Lower lobe of right lung (tissue), 2 donors: Measurements from ENCODE around the gene PHACTR2. TPM values are rescaled to one million over a fixed set of nuclear protein-coding genes. Genes with fewer than 3 reads are reported as not detected.
A peak's percentile ranks its signal among the peaks of the same experiment; 100 is the strongest.

Experiments
- ATAC-seq, 2 donors: fragments of 200-7000 bp; cut with Tn5 transposase; one replicate each; pipeline ENCODE4 v1.9.1; 2020 to 2022; ENCODE audit warnings: mild to moderate bottlenecking in 2 of 2, moderate library complexity in 2 of 2
- DNase-seq: peaks from one replicate; pipeline ENCODE4 v3.0.0-alpha.2; 2020
- H3K27ac ChIP-seq: fragments of 200-600 bp; one replicate; pipeline ENCODE4 v1.8.0; 2022
- H3K27me3 ChIP-seq: fragments of 200-600 bp; one replicate; pipeline ENCODE4 v1.8.0; 2022; ENCODE audit warnings: low read depth
- H3K36me3 ChIP-seq: fragments of 200-600 bp; one replicate; pipeline ENCODE4 v1.8.0; 2022; ENCODE audit warnings: mild to moderate bottlenecking
- H3K4me1 ChIP-seq: fragments of 200-600 bp; one replicate; pipeline ENCODE4 v1.8.0; 2022
- H3K4me3 ChIP-seq: fragments of 200-600 bp; one replicate; pipeline ENCODE4 v1.8.0; 2022; ENCODE audit warnings: mild to moderate bottlenecking
- H3K9me3 ChIP-seq: fragments of 200-600 bp; one replicate; pipeline ENCODE4 v1.8.0; 2022
- CTCF ChIP-seq: fragments of 200-600 bp; IDR thresholded peaks from one replicate; pipeline ENCODE4 v1.8.0; 2022; ENCODE audit warnings: antibody characterized with exemption, mild to moderate bottlenecking
- intact Hi-C: fragments of 100-400 bp; cut with DNase I; formaldehyde crosslinking; loops from one replicate; pipeline ENCODE4 v1.11.0; 2022
- total RNA-seq: library from RNA; stranded (reverse); fragmentation: NEBNext Ultra II Directional; extraction: Animal tissue kit (Norgen Biotek cat#: 25700); gene quantifications from one replicate; pipeline ENCODE4 v1.2.1, GENCODE V29; 2021
- donor health status: DM: no; HTN: yes; CAD: no; lungs with severe emphysema.

Gene PHACTR2
- total RNA-seq, 1 donor from 2014 or later, result 115 TPM

GRCh38 chr6:143699430-143699825 lies 21.7 kb downstream of the PHACTR2 start:
- H3K36me3 ChIP-seq, result no peaks in the 10 kb centered on the region
- DNase-seq, result no peak
- H3K4me1 ChIP-seq, result peaks cover 72% of the 10 kb centered on the region
- intact Hi-C loops, result no loop called here
- no peak for ATAC-seq
- no peak overlapping the region for H3K4me3 ChIP-seq
- no peak overlapping the region for H3K27ac ChIP-seq
- H3K9me3 ChIP-seq, result no peaks in the 10 kb centered on the region
- TF ChIP-seq CTCF, result no peak
- no peaks in the 10 kb centered on the region for H3K27me3 ChIP-seq

DNA sequence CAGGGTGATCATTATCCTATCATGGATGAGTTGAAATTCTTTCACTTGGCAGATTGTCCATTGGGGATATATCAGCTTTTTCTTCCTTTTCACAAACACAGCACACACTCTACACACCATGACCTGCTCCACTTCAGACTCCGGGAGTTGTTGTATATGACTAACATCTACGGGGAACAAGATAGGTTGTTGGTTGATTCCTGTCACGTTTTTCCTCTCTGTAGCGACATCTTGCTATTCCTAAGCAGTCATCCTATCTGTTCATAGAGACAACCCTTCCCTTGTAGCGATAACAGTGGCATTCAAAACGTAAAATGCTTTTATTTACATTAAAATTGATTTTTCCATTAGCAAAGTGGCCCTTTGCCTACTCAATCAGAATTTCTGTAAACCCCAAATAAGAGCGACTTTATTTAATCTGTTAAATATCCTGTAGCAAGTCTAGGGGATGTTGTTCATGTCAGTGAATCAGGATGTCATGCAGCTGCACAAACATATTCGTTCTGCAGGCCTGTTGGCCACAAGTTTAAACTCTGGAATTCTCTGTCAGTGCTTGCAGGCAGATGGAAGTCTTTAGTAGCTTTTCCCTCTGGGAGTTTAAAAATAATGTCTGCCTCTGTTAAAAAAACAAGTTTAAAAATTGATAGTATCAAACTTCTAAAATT lies 23.1 kb downstream of the PHACTR2 start:
- peaks cover 59% of the 10 kb centered on the region for H3K4me1 ChIP-seq
- ATAC-seq (no peak), DNase-seq (no peak)
- intact Hi-C loops, result no loop called here
- no peaks in the 10 kb centered on the region for H3K27me3 ChIP-seq
- peak overlapping the region; percentile 28 for H3K27ac ChIP-seq
- no peak for TF ChIP-seq CTCF
- H3K4me3 ChIP-seq, result no peak overlapping the region
- H3K36me3 ChIP-seq, result no peaks in the 10 kb centered on the region
- H3K9me3 ChIP-seq, result no peaks in the 10 kb centered on the region

- intact Hi-C loops, result no loop called here
- ATAC-seq (peak; percentile 51 to 68), DNase-seq (no peak)
- Histone ChIP-seq H3K4me1 (peaks cover 55% of the 10 kb centered on the region), H3K4me3 (no peak overlapping the region), H3K9me3 (no peaks in the 10 kb centered on the region), H3K27me3 (no peaks in the 10 kb centered on the region), H3K36me3 (no peaks in the 10 kb centered on the region), H3K27ac (peak overlapping the region; percentile 28)
- no peak for TF ChIP-seq CTCF
These were observed 23.8 kb downstream of the PHACTR2 start for GRCh38 chr6:143701349-143702234.

GRCh38 chr6:143705569-143705968 lies 27.8 kb downstream of the PHACTR2 start:
- Histone ChIP-seq H3K36me3 (no peaks in the 10 kb centered on the region), H3K27ac (no peak overlapping the region), H3K4me1 (peaks cover 31% of the 10 kb centered on the region), H3K27me3 (no peaks in the 10 kb centered on the region), H3K4me3 (no peak overlapping the region), H3K9me3 (no peaks in the 10 kb centered on the region)
- ATAC-seq (no peak), DNase-seq (no peak)
- no peak for TF ChIP-seq CTCF
- intact Hi-C loops, result no loop called here

DNA sequence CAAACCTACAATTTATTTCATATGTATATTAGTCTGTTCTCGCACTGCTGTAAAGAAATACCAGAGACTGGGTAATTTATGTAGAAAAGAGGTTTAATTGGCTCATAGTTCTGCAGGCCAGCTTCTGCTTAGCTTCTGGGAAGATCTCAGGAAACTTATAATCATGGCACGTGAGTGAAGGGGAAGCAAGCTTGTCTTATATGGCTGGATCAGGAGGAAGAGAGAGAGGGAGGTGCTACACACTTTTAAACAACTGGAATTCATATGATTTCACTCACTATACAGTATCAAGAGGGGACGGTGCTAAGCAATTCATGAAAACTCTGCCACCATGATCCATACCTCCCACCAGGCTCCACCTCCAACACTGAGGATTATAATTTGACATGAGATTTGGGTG lies 29.9 kb downstream of the PHACTR2 start:
- H3K36me3 ChIP-seq, result no peaks in the 10 kb centered on the region
- DNase-seq, result no peak
- H3K27me3 ChIP-seq, result no peaks in the 10 kb centered on the region
- peak in 1 of 2 donors; percentile 38 for ATAC-seq
- H3K4me3 ChIP-seq, result no peak overlapping the region
- no peak for TF ChIP-seq CTCF
- H3K27ac ChIP-seq, result no peak overlapping the region
- H3K9me3 ChIP-seq, result no peaks in the 10 kb centered on the region
- intact Hi-C loops, result no loop called here
- H3K4me1 ChIP-seq, result peaks cover 17% of the 10 kb centered on the region
